IMR-90 (cell line): ENCODE data around the gene SDC4. TPM values are rescaled to one million over a fixed set of nuclear protein-coding genes. Genes with fewer than 3 reads are reported as not detected.

Experiments
- ATAC-seq: fragments of 200-7000 bp; cut with Tn5 transposase; 2 replicates; pipeline ENCODE4 v1.9.1; 2020; ENCODE audit warnings: low read depth, mild to moderate bottlenecking, moderate library complexity
- BruUV-seq: library from RNA; stranded (reverse); fragments of 400-500 nt; replicated peaks from 2 replicates; lab custom pipeline; 2021; lab: Mats Ljungman, UMichigan
- CTCF ChIA-PET: fragments of 300-600 bp; formaldehyde crosslinking; extraction: SDS; loops from one replicate; lab custom pipeline; 2021; ENCODE audit warnings: antibody characterized with exemption; lab: Yijun Ruan, JAX
- POLR2A ChIA-PET: fragments of 300-600 bp; sonication (Branson Sonifier 250); formaldehyde crosslinking; loops from one replicate; lab custom pipeline; 2022; ENCODE audit warnings: antibody characterized with exemption; ENCODE audit not compliant: unreplicated experiment; lab: Charles Lee
- DNase-seq: peaks from one replicate; pipeline ENCODE4 v3.0.0; 2013
- H2AFZ ChIP-seq: replicated peaks from 2 replicates; pipeline ENCODE3; 2013; ENCODE audit warnings: low read length, mild to moderate bottlenecking; ENCODE audit not compliant: poor library complexity
- H2AK5ac ChIP-seq: 2 replicates; pipeline ENCODE4 v1.6.1; 2013; ENCODE audit warnings: low read depth, low read length, inconsistent platforms
- H2AK9ac ChIP-seq: replicated peaks from 2 replicates; pipeline ENCODE3; 2013; ENCODE audit warnings: mild to moderate bottlenecking, low read depth, low read length, moderate library complexity; ENCODE audit not compliant: poor library complexity
- H2BK120ac ChIP-seq: 2 replicates; pipeline ENCODE4 v1.6.1; 2013; ENCODE audit warnings: low read depth, low read length, inconsistent platforms
- H2BK15ac ChIP-seq: 3 replicates; pipeline ENCODE4 v1.6.1; 2013; ENCODE audit warnings: low read depth, low read length, inconsistent platforms
- H2BK20ac ChIP-seq: 2 replicates; pipeline ENCODE4 v1.6.1; 2013; ENCODE audit warnings: low read depth, mild to moderate bottlenecking, inconsistent platforms, low read length, moderate library complexity
- H2BK5ac ChIP-seq: 2 replicates; pipeline ENCODE4 v1.6.1; 2013; ENCODE audit warnings: mild to moderate bottlenecking, low read depth, low read length, inconsistent platforms; ENCODE audit not compliant: poor library complexity, severe bottlenecking
- H3K14ac ChIP-seq: replicated peaks from 2 replicates; pipeline ENCODE4 v1.6.1; 2013; ENCODE audit warnings: low read depth, low read length, inconsistent platforms
- H3K18ac ChIP-seq: 2 replicates; pipeline ENCODE4 v1.6.1; 2013; ENCODE audit warnings: low read depth, low read length, control low read depth
- H3K23ac ChIP-seq: 2 replicates; pipeline ENCODE4 v1.6.1; 2013; ENCODE audit warnings: low read depth, low read length, inconsistent platforms
- H3K27ac ChIP-seq: 2 replicates; pipeline ENCODE4 v1.5.1; 2013; ENCODE audit warnings: mild to moderate bottlenecking, control low read depth, low read length; ENCODE audit not compliant: insufficient read depth
- H3K27me3 ChIP-seq: 2 replicates; pipeline ENCODE4 v1.6.1; 2013; ENCODE audit warnings: low read length; ENCODE audit not compliant: control insufficient read depth, insufficient read depth
- H3K36me3 ChIP-seq: 2 replicates; pipeline ENCODE4 v1.6.1; 2013; ENCODE audit warnings: low read length, mixed read lengths; ENCODE audit not compliant: control insufficient read depth, insufficient read depth
- H3K4ac ChIP-seq: 2 replicates; pipeline ENCODE4 v1.6.1; 2013; ENCODE audit warnings: low read depth, low read length, inconsistent platforms
- H3K4me1 ChIP-seq: 2 replicates; pipeline ENCODE4 v1.6.1; 2013; ENCODE audit warnings: low read length, mixed read lengths; ENCODE audit not compliant: control insufficient read depth, insufficient read depth
- H3K4me2 ChIP-seq: 2 replicates; pipeline ENCODE4 v1.6.1; 2013; ENCODE audit warnings: low read depth, mild to moderate bottlenecking, control low read depth, low read length, moderate library complexity
- H3K4me3 ChIP-seq: 2 replicates; pipeline ENCODE4 v1.5.1; 2013; ENCODE audit warnings: low read depth, mild to moderate bottlenecking, control low read depth, low read length, moderate library complexity; ENCODE audit not compliant: insufficient read depth
- H3K56ac ChIP-seq: 2 replicates; pipeline ENCODE4 v1.6.1; 2013; ENCODE audit warnings: low read length, inconsistent platforms; ENCODE audit not compliant: insufficient read depth; ENCODE audit errors: extremely low read depth
- H3K79me1 ChIP-seq, 2 experiments: 2 replicates each; pipeline ENCODE4 v1.6.1; 2013; ENCODE audit warnings: low read length in 2 of 2, inconsistent platforms in 1 of 2, low read depth in 1 of 2
- H3K9ac ChIP-seq: 2 replicates; pipeline ENCODE4 v1.6.1; 2013; ENCODE audit warnings: low read depth, low read length, control low read depth
- H3K9me1 ChIP-seq: 2 replicates; pipeline ENCODE4 v1.6.1; 2013; ENCODE audit warnings: low read length, inconsistent platforms; ENCODE audit not compliant: insufficient read depth
- H3K9me3 ChIP-seq: 2 replicates; pipeline ENCODE4 v1.6.1; 2013; ENCODE audit warnings: low read length; ENCODE audit not compliant: control insufficient read depth, insufficient read depth
- H4K20me1 ChIP-seq: 2 replicates; pipeline ENCODE4 v1.6.1; 2013; ENCODE audit warnings: low read length, inconsistent platforms; ENCODE audit not compliant: insufficient read depth
- H4K5ac ChIP-seq: 2 replicates; pipeline ENCODE4 v1.6.1; 2013; ENCODE audit warnings: mild to moderate bottlenecking, low read depth, low read length, control low read depth
- H4K8ac ChIP-seq, 2 experiments: 2 replicates each; pipeline ENCODE4 v1.6.1; 2013; ENCODE audit warnings: low read depth in 2 of 2, low read length in 2 of 2, control low read depth in 1 of 2, inconsistent platforms in 1 of 2
- H4K91ac ChIP-seq: 2 replicates; pipeline ENCODE4 v1.6.1; 2013; ENCODE audit warnings: low read depth, low read length, inconsistent platforms; ENCODE audit not compliant: insufficient read depth
- BHLHE40 ChIP-seq: fragments of 150-350 bp; IDR thresholded peaks from 2 replicates; pipeline ENCODE4 v1.6.1; 2016; ENCODE audit warnings: mild to moderate bottlenecking, low read depth, low read length
- CEBPB ChIP-seq: IDR thresholded peaks from 2 replicates; pipeline ENCODE4 v1.6.1; 2012; ENCODE audit warnings: low read depth, low read length, improper control_type of control experiment
- CTCF ChIP-seq: conservative IDR thresholded peaks from 2 replicates; pipeline ENCODE4 v1.5.1; 2012; ENCODE audit warnings: mild to moderate bottlenecking, low read depth, low read length, improper control_type of control experiment
- ELK1 ChIP-seq: fragments of 150-350 bp; IDR thresholded peaks from 2 replicates; pipeline ENCODE4 v1.6.1; 2016; ENCODE audit warnings: low read depth, mild to moderate bottlenecking, low read length, moderate library complexity, borderline replicate concordance
- MXI1 ChIP-seq: IDR thresholded peaks from 2 replicates; pipeline ENCODE4 v1.6.1; 2012; ENCODE audit warnings: low read depth, mild to moderate bottlenecking, low read length, moderate library complexity, borderline replicate concordance
- POLR2A ChIP-seq: IDR thresholded peaks from 2 replicates; pipeline ENCODE4 v1.6.1; 2012; ENCODE audit warnings: mild to moderate bottlenecking, low read depth, low read length
- SMC3 ChIP-seq: fragments of 150-350 bp; IDR thresholded peaks from 2 replicates; pipeline ENCODE4 v1.6.1; 2016; ENCODE audit warnings: low read depth, mild to moderate bottlenecking, antibody characterized with exemption, low read length, moderate library complexity
- USF2 ChIP-seq: fragments of 150-350 bp; IDR thresholded peaks from 2 replicates; pipeline ENCODE4 v1.6.1; 2017; ENCODE audit warnings: mild to moderate bottlenecking, antibody characterized with exemption, low read length, low read depth
- WGBS, 2 experiments: methylation state at CpG; one replicate each; pipeline versions ENCODE4 v1.1.5 to v1.1.7; 2013; ENCODE audit warnings: missing lambda C conversion rate in 2 of 2; ENCODE audit not compliant: insufficient read length in 1 of 2; ENCODE audit errors: extremely low coverage in 2 of 2; 5-methylcytosine and 5-hydroxymethylcytosine counted together
- dilution Hi-C: fragments of 300-500 bp; cut with HindIII; formaldehyde crosslinking; loops from one replicate; pipeline ENCODE4 v1.14.3; 2018; ENCODE audit warnings: low sequenced_read_pairs; ENCODE audit not compliant: unreplicated experiment
- in situ Hi-C: fragments of 300-500 bp; cut with MboI; formaldehyde crosslinking; loops from 3 replicates; pipeline ENCODE4 v1.14.3; 2019; ENCODE audit warnings: low sequenced_read_pairs, inconsistent platforms, mixed read lengths
- intact Hi-C: fragments of 100-400 bp; cut with micrococcal nuclease; formaldehyde crosslinking; loops from 2 replicates; pipeline ENCODE4 v1.10.0; 2022
- polyA plus RNA-seq, 3 experiments: library from polyadenylated mRNA; depleted of rRNA; stranded (reverse); fragments of >200 nt; gene quantifications; 2 replicates each; pipeline ENCODE4 v1.2.3, GENCODE V29; 2012; ENCODE audit warnings: low replicate concordance in 1 of 3
- total RNA-seq: library from RNA; depleted of rRNA; stranded (reverse); fragments of >200 nt; gene quantifications from 2 replicates; pipeline ENCODE4 v1.2.3, GENCODE V29; 2012

SDC4 gene
- total and polyA plus RNA-seq, 2 of the 4 experiments (the other 2 are of a cell fraction): 203 to 265 TPM

- no peak overlapping the region for H2AFZ ChIP-seq
- H2BK20ac ChIP-seq: no peak overlapping the region
- H3K27me3 ChIP-seq: no peaks in the 10 kb centered on the region
- H3K9ac ChIP-seq: no peak overlapping the region
- H2AK5ac ChIP-seq: no peak overlapping the region
- no peak overlapping the region for H3K4me2 ChIP-seq
- H3K14ac ChIP-seq: no peak overlapping the region
- no peak overlapping the region for H2BK15ac ChIP-seq
- no peak overlapping the region for H3K4ac ChIP-seq
- no peak overlapping the region for H3K18ac ChIP-seq
- H3K27ac ChIP-seq: no peak overlapping the region
- H3K9me3 ChIP-seq: no peaks in the 10 kb centered on the region
- no peaks in the 10 kb centered on the region for H3K36me3 ChIP-seq
- WGBS, 2 experiments: no CpG with 5 or more reads among the region's 1 CpG
- H4K5ac ChIP-seq: no peak overlapping the region
- intact Hi-C loops (no loop called here), dilution Hi-C loops (no loop called here), in situ Hi-C loops (no loop called here)
- H2BK5ac ChIP-seq: no peak overlapping the region
- ATAC-seq (no peak), DNase-seq (no peak)
- H3K56ac ChIP-seq: no peak overlapping the region
- ChIA-PET CTCF (interaction anchor here (1.3 kb wide), 1 partner anchor 13 kb away, joined by 3 read pairs; no protein-coding TSS in a partner anchor), POLR2A (no interaction called here)
- TF ChIP-seq ELK1 (no peak), MXI1 (no peak), BHLHE40 (no peak), POLR2A (no peak), USF2 (no peak), CTCF (no peak), CEBPB (no peak), SMC3 (no peak)
- no peaks in the 10 kb centered on the region for H3K4me1 ChIP-seq
- H3K79me1 ChIP-seq: no peaks in the 10 kb centered on the region
- no TSS peak for BruUV-seq
- H2BK120ac ChIP-seq: no peak overlapping the region
- no peak overlapping the region for H4K8ac ChIP-seq
- no peak overlapping the region for H3K23ac ChIP-seq
- H4K20me1 ChIP-seq: no peaks in the 10 kb centered on the region
- no peak overlapping the region for H4K91ac ChIP-seq
- H3K4me3 ChIP-seq: no peak overlapping the region
- no peaks in the 10 kb centered on the region for H3K9me1 ChIP-seq
- H2AK9ac ChIP-seq: no peak overlapping the region
Observed at GRCh38 chr20:45387274-45387673, 39.0 kb upstream of the SDC4 start.
